Subcutaneous abdominal adipose tissue (tissue), 5 donors: ENCODE data around the gene ZBED3.
"Not testable (repeated sequence)": the region's sequence is repeated elsewhere in the genome, so short reads cannot be mapped to it uniquely, and the experiment has no call there.

Experiments used
- H3K27ac ChIP-seq: one replicate; pipeline ENCODE4 v1.7.0; 2013; ENCODE audit warnings: low read depth, mild to moderate bottlenecking, inconsistent platforms, low read length, moderate library complexity
- H3K27me3 ChIP-seq, 5 donors: one replicate each; pipeline ENCODE4 v1.7.0; 2013; ENCODE audit warnings: low read length in 5 of 5, inconsistent platforms in 1 of 5; ENCODE audit not compliant: control insufficient read depth in 5 of 5, insufficient read depth in 4 of 5
- H3K36me3 ChIP-seq, 5 donors: one replicate each; pipeline ENCODE4 v1.7.0; 2013; ENCODE audit warnings: low read length in 5 of 5; ENCODE audit not compliant: control insufficient read depth in 5 of 5, insufficient read depth in 5 of 5
- H3K4me1 ChIP-seq, 5 donors: one replicate each; pipeline ENCODE4 v1.7.0; 2013; ENCODE audit warnings: low read length in 5 of 5, mild to moderate bottlenecking in 3 of 5, moderate library complexity in 1 of 5; ENCODE audit not compliant: control insufficient read depth in 5 of 5, insufficient read depth in 5 of 5
- H3K4me3 ChIP-seq, 5 donors: one replicate each; pipeline ENCODE4 v1.7.0; 2013; ENCODE audit warnings: low read length in 5 of 5, low read depth in 1 of 5
- H3K9ac ChIP-seq, 5 donors: one replicate each; pipeline ENCODE4 v1.7.0; 2013; ENCODE audit warnings: low read length in 5 of 5, mild to moderate bottlenecking in 4 of 5, moderate library complexity in 3 of 5
- H3K9me3 ChIP-seq, 5 donors: one replicate each; pipeline ENCODE4 v1.7.0; 2013; ENCODE audit warnings: low read length in 5 of 5; ENCODE audit not compliant: control insufficient read depth in 5 of 5
- donor health status: healthy.
- donor health status: healthy.
- donor health status: healthy.
- donor health status: healthy.
- donor health status: healthy.

ZBED3 gene

DNA sequence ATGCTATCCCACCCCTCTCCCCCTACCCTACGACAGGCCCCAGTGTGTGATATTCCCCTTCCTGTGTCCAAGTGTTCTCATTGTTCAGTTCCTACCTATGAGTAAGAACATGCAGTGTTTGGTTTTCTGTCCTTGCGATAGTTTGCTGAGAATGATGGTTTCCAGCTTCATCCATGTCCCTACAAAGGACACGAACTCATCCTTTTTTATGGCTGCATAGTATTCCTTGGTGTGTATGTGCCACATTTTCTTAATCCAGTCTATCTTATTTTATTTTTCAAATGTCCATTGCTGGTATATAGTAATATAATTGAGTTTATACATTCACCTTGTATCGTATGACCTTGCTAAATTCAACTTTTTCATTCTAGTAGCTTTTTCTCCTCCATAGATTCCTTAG lies 19.9 kb upstream of the ZBED3 start:
- H3K36me3 ChIP-seq, H3K27me3 ChIP-seq, H3K4me3 ChIP-seq, H3K27ac ChIP-seq, H3K9ac ChIP-seq, H3K9me3 ChIP-seq: not testable (repeated sequence)
- peaks cover 0 to 14% (median 0%) of the 10 kb centered on the region in 5 donors for H3K4me1 ChIP-seq

DNA sequence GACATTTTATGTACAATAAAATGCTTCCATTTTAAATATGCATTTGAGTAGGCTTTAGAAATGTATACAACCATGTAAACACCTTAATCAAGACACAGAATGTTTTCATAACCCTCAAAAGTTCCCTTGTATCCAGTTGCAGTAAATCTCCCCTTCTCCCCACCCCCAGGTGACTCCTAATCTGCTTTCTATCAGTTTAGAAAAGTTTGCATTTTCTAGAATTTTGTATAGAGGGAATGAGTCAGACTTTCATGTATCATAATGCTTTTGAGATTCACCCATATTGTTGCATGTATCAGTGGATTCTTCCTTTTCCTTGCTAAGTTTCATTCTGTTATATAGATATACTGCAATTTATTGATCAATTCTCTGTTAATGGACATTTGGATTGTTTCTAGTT lies 17.7 kb upstream of the ZBED3 start:
- no peaks in the 10 kb centered on the region for H3K9me3 ChIP-seq
- no peaks in the 10 kb centered on the region for H3K27me3 ChIP-seq
- no peak overlapping the region for H3K4me3 ChIP-seq
- H3K27ac ChIP-seq: no peak overlapping the region
- no peak overlapping the region for H3K9ac ChIP-seq
- H3K36me3 ChIP-seq: peaks cover 0 to 4% (median 0%) of the 10 kb centered on the region in 5 donors
- H3K4me1 ChIP-seq: peaks cover 0 to 28% (median 7%) of the 10 kb centered on the region in 5 donors

DNA sequence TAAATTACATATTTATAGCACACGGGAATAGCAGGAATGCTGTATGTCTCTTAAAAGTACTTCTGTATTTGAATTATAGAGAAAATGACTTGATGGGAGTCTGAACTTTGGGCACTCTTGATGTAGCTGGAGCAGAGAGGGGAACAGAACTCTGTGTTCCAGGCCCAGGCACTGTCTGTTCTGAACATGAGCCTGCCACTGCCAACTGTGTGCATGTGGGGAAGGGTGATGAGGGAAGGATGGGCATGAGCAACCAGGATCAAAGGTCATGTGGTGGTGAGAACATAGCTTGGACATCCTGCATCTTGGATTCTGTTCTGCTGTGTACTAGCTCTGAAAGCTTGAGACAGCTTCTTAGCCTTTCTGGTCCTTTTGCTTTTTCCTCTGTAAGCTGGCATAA lies 16.4 kb upstream of the ZBED3 start:
- no peaks in the 10 kb centered on the region for H3K9me3 ChIP-seq
- no peak overlapping the region for H3K9ac ChIP-seq
- peaks cover 0 to 8% (median 0%) of the 10 kb centered on the region in 5 donors for H3K36me3 ChIP-seq
- H3K27me3 ChIP-seq: no peaks in the 10 kb centered on the region
- no peak overlapping the region for H3K27ac ChIP-seq
- peaks cover 0 to 23% (median 7%) of the 10 kb centered on the region in 5 donors for H3K4me1 ChIP-seq
- no peak overlapping the region for H3K4me3 ChIP-seq

DNA sequence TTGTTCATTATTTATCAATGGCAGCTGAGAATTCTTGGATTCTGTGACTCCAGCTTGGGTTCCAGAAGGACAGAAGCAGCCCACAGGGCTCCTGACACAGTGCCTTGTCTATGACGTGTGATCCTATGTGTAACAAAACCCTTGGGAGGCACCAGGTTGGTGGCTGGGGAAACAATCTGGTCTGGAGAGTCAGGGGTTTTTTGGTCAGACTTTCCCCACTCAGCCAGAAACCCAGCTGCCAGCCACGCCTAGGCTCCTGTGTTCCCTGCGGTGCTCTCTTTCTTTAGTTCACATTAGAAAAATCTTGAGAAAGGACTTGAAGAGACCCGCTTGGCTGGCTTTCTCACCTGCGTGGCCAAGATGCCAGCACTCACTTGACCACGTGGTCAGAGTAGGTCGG lies 15.5 kb upstream of the ZBED3 start:
- H3K4me1 ChIP-seq: peaks cover 0 to 23% (median 7%) of the 10 kb centered on the region in 5 donors
- H3K9ac ChIP-seq: no peak overlapping the region
- H3K4me3 ChIP-seq: no peak overlapping the region
- no peaks in the 10 kb centered on the region for H3K9me3 ChIP-seq
- peaks cover 0 to 8% (median 0%) of the 10 kb centered on the region in 5 donors for H3K36me3 ChIP-seq
- H3K27me3 ChIP-seq: no peaks in the 10 kb centered on the region
- no peak overlapping the region for H3K27ac ChIP-seq

DNA sequence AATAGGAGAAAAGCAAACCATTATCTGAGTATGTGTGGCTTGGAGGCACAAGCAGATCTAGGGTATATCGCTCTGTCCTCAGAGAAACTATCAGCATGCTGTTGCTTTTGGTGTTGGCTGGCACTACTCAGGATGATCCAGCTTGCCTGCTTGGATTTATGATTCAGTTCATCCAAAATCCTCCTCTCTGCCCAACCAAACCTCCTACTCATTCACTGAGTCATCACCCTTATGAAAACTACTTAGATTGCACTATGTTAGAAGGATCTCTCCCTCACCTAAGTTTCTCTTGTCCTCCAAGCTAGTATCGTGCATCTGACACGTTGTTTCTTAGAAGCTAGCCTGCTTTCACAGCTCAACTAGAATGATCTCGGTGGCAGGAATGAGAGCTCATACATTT lies 14.2 kb upstream of the ZBED3 start:
- no peak overlapping the region for H3K27ac ChIP-seq
- peaks cover 0 to 8% (median 0%) of the 10 kb centered on the region in 5 donors for H3K36me3 ChIP-seq
- no peaks in the 10 kb centered on the region for H3K9me3 ChIP-seq
- no peaks in the 10 kb centered on the region for H3K27me3 ChIP-seq
- no peak overlapping the region for H3K9ac ChIP-seq
- no peak overlapping the region for H3K4me3 ChIP-seq
- H3K4me1 ChIP-seq: peaks cover 0 to 23% (median 7%) of the 10 kb centered on the region in 5 donors

DNA sequence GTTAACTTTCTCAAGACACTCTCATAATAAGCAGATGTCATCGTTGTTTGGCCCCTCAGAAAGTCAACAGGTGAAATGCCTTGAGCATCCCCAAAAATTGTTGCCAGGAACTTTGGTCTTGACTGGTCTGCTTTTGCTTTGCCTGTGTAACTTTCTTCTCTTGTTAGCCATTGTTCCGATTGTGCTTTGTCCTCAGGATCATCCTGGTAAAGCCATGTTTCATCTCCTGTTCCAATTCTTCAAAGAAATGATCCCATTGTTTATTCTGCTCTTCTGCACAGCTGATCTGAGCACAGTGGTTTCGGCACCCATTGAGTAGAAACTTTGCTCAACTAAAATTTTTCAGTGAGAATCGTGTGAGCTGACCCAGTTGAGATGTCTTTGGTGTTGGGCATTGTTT lies 8.1 kb upstream of the ZBED3 start:
- peaks cover 0 to 2% (median 2%) of the 10 kb centered on the region in 5 donors for H3K4me1 ChIP-seq
- no peaks in the 10 kb centered on the region for H3K9me3 ChIP-seq
- H3K27ac ChIP-seq: no peak overlapping the region

DNA sequence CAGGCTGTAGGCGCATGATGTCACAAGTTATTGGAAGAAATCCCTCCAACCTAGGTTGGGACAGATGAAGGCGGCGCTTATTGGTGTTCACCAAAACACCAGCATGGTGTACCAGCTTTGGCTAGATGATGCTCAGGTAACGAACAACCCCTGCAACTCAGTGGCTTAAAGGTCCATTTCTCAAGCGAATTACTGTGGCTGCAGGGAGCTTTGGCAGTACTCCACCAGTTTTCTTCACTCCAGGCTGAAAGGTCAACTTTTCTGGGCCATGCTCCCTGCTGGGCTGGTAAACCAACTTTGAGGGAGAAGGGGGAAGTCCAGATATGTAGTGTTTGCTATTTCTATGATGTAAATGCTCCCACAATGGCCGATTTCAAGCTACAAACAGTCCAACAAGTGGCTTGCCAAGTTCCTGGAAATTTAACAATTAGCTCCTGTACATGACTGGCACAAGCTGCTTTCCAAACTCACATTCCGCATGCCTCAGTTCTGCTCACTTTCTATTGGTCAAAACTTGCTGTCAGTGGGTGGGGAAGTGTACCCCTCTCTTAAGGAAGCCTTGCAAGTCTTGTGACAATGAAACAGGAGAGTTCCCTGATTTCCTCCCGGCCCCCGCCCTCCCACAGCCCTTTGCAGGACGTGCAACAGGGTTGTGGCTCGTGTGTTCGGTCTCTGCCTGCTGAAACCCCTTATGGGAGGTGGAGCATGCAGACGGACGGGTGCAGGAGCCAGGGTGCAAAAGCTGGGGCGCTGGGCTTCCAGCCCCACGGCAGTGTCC lies 588 bp upstream of the ZBED3 start:
- Histone ChIP-seq H3K27ac (peak overlapping the region; percentile 92), H3K36me3 (peaks cover 0 to 5% (median 3%) of the 10 kb centered on the region in 5 donors), H3K9me3 (no peaks in the 10 kb centered on the region), H3K9ac (peak overlapping the region; percentile 61 to 92 (median 87)), H3K4me3 (peak overlapping the region; percentile 88 to 93 (median 91)), H3K4me1 (peaks cover 3 to 27% (median 25%) of the 10 kb centered on the region in 5 donors), H3K27me3 (no peaks in the 10 kb centered on the region)

More for the DNA sequence above, 8.1 kb upstream of the ZBED3 start:
- H3K4me3 ChIP-seq: no peak overlapping the region
- no peak overlapping the region for H3K9ac ChIP-seq
- H3K27me3 ChIP-seq: no peaks in the 10 kb centered on the region
- H3K36me3 ChIP-seq: peaks cover 0 to 8% (median 0%) of the 10 kb centered on the region in 5 donors

DNA sequence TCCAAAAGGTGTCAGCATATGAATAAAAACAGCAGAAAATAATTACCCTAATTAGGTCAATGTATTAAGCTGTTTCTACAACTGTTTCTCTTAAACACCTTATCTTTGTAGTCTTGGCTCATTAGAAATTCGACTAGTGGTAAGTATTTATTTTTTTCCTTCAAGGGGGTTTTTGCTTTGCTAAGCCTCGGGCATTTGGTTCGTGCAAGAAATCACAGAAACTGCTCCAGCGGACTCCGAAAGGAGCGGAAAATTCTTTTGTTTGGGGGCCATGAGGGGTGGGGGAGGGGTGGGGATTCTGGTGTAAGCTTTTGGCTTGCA lies 757 bp downstream of the ZBED3 start:
- H3K27ac ChIP-seq: peak overlapping the region; percentile 92
- no peaks in the 10 kb centered on the region for H3K9me3 ChIP-seq
- peaks cover 3 to 27% (median 25%) of the 10 kb centered on the region in 5 donors for H3K4me1 ChIP-seq
- H3K9ac ChIP-seq: peak overlapping the region; percentile 81 to 92 (median 87)
- H3K27me3 ChIP-seq: no peaks in the 10 kb centered on the region
- H3K36me3 ChIP-seq: peaks cover 0 to 4% (median 3%) of the 10 kb centered on the region in 5 donors
- peak overlapping the region; percentile 88 to 96 (median 92) for H3K4me3 ChIP-seq

DNA sequence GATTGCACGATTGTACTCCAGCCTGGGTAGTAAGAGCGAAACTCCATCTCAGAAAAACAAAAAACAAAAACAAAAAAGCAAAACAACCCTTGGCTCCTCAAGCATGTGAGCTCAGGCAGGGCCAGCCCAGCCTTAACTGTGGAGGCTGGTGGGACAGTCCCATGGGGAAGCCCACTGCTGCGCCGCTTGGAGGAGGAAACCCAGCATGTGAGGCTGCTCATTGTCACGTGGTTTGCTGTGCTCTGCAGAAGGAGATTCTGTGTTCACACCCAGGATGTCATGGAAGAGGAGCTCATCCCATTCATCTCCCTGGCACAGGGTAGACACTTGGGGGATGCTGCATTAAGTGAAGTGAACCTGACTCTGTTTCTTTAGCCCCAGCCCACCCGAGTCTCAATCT lies 4.0 kb downstream of the ZBED3 start:
- no peaks in the 10 kb centered on the region for H3K27me3 ChIP-seq
- no peaks in the 10 kb centered on the region for H3K9me3 ChIP-seq
- H3K4me1 ChIP-seq: peaks cover 3 to 24% (median 18%) of the 10 kb centered on the region in 5 donors
- peaks cover 0 to 8% (median 3%) of the 10 kb centered on the region in 5 donors for H3K36me3 ChIP-seq
- no peak overlapping the region for H3K4me3 ChIP-seq
- H3K9ac ChIP-seq: no peak overlapping the region
- H3K27ac ChIP-seq: no peak overlapping the region

DNA sequence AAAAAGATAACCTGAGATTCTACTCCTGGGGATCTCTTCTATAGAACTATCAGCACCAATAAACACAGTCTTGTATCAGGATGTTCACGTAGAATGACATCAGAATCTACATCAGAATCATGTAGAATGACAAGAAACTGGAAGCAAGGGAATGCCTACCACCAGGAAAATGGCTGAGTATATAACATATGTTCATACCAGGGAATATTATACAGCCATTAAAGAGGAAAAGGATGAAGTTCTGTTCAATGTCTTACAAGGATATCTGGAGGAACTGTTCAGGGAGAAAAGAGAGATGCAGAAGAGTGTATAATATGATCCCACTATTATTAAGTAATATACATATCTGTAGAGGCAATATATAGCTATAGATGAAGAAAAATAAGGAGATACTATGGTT lies 4.8 kb downstream of the ZBED3 start:
- no peaks in the 10 kb centered on the region for H3K9me3 ChIP-seq
- no peak overlapping the region for H3K9ac ChIP-seq
- peaks cover under 1 to 21% (median 15%) of the 10 kb centered on the region in 5 donors for H3K4me1 ChIP-seq
- H3K27me3 ChIP-seq: no peaks in the 10 kb centered on the region
- H3K4me3 ChIP-seq: no peak overlapping the region
- H3K27ac ChIP-seq: no peak overlapping the region
- H3K36me3 ChIP-seq: peaks cover 0 to 8% (median 3%) of the 10 kb centered on the region in 5 donors
